OCI-LY1 (cell line): ENCODE data around the gene FTSJ1.

ENCODE experiments used
- H2AFZ ChIP-seq: fragments of 200-600 bp; sonication (generic), shearing (Covaris generic); 2 replicates; pipeline ENCODE4 v1.6.0; 2014; ENCODE audit warnings: antibody characterized with exemption, mild to moderate bottlenecking, low read length
- H3F3A ChIP-seq: fragments of 200-600 bp; sonication (generic), shearing (Covaris generic); 2 replicates; pipeline ENCODE4 v1.6.0; 2014; ENCODE audit warnings: mild to moderate bottlenecking, antibody characterized with exemption, low read length, moderate library complexity; ENCODE audit not compliant: insufficient read depth
- H3K27ac ChIP-seq: fragments of 200-600 bp; sonication (generic); 2 replicates; pipeline ENCODE4 v1.5.1; 2014; ENCODE audit warnings: low read length, mixed run types, mild to moderate bottlenecking, low read depth; ENCODE audit not compliant: poor library complexity, severe bottlenecking
- H3K27me3 ChIP-seq: fragments of 200-600 bp; sonication (generic); 2 replicates; pipeline ENCODE4 v1.6.0; 2014; ENCODE audit warnings: antibody characterized with exemption, mild to moderate bottlenecking, low read length, moderate library complexity; ENCODE audit not compliant: insufficient read depth
- H3K36me3 ChIP-seq: fragments of 200-600 bp; sonication (generic); 2 replicates; pipeline ENCODE4 v1.6.1; 2014; ENCODE audit warnings: mild to moderate bottlenecking, antibody characterized with exemption, low read length, moderate library complexity, mixed read lengths; ENCODE audit not compliant: insufficient read depth
- H3K4me1 ChIP-seq: fragments of 200-600 bp; sonication (generic); 2 replicates; pipeline ENCODE4 v1.5.1; 2014; ENCODE audit warnings: mild to moderate bottlenecking, low read length, moderate library complexity; ENCODE audit not compliant: insufficient read depth, severe bottlenecking
- H3K4me2 ChIP-seq: fragments of 200-600 bp; sonication (generic), shearing (Covaris generic); 2 replicates; pipeline ENCODE4 v1.6.1; 2014; ENCODE audit warnings: low read length
- H3K4me3 ChIP-seq: fragments of 200-600 bp; sonication (generic); 2 replicates; pipeline ENCODE4 v1.5.1; 2014; ENCODE audit warnings: low read length, low read depth, mild to moderate bottlenecking, mixed read lengths; ENCODE audit not compliant: poor library complexity, severe bottlenecking
- H3K79me2 ChIP-seq: fragments of 200-600 bp; shearing (Covaris generic); 2 replicates; pipeline ENCODE4 v1.6.1; 2016; ENCODE audit warnings: mixed run types, low read length, mixed read lengths; ENCODE audit not compliant: insufficient read depth
- H3K9ac ChIP-seq: fragments of 200-600 bp; sonication (generic), shearing (Covaris generic); 2 replicates; pipeline ENCODE4 v1.6.1; 2014; ENCODE audit warnings: mild to moderate bottlenecking, low read length, mixed read lengths
- H3K9me2 ChIP-seq: fragments of 200-600 bp; sonication (generic), shearing (Covaris generic); 2 replicates; pipeline ENCODE4 v1.6.1; 2014; ENCODE audit warnings: low read depth, mild to moderate bottlenecking, low read length, mixed read lengths
- H3K9me3 ChIP-seq: fragments of 200-600 bp; shearing (Covaris generic); 2 replicates; pipeline ENCODE4 v1.6.1; 2014; ENCODE audit warnings: low read length, mixed read lengths
- H4K20me1 ChIP-seq: fragments of 200-600 bp; sonication (generic), shearing (Covaris generic); 2 replicates; pipeline ENCODE4 v1.6.0; 2016; ENCODE audit warnings: mild to moderate bottlenecking, low read length; ENCODE audit not compliant: insufficient read depth
- CTCF ChIP-seq: fragments of 200-600 bp; sonication (generic), shearing (Covaris generic); IDR thresholded peaks from 2 replicates; pipeline ENCODE4 v1.5.1; 2017; ENCODE audit warnings: mild to moderate bottlenecking, antibody characterized with exemption, low read length, moderate library complexity, mixed read lengths
- EZH2 ChIP-seq: fragments of 200-600 bp; sonication (generic), shearing (Covaris generic); IDR thresholded peaks from 2 replicates; pipeline ENCODE4 v1.8.0; 2017; ENCODE audit warnings: borderline replicate concordance, mixed run types, mild to moderate bottlenecking, antibody characterized with exemption, low read length, moderate library complexity, mixed read lengths

FTSJ1 gene

DNA sequence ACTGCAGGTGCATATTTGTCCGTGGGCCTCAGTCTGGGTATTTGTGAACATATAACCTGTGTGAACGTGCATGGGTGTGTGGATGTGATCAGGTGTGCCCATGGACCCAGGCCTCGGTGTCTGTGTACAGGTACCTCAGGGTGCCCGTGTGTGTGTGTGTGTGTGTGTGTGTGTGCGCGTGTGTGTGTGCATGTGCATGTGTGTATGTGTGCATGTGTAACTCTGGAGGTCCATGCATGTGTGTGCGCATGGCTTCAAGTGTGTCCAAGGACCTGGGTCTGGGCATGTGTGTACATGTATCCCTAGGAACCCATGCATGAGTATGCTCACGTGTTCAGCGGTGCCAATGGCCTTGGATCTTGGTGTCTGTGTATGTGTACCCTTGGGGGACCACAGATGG, 15.8 kb downstream of the FTSJ1 start:
- Histone ChIP-seq H3K4me3 (no peak overlapping the region), H3K27me3 (no peaks in the 10 kb centered on the region)

DNA sequence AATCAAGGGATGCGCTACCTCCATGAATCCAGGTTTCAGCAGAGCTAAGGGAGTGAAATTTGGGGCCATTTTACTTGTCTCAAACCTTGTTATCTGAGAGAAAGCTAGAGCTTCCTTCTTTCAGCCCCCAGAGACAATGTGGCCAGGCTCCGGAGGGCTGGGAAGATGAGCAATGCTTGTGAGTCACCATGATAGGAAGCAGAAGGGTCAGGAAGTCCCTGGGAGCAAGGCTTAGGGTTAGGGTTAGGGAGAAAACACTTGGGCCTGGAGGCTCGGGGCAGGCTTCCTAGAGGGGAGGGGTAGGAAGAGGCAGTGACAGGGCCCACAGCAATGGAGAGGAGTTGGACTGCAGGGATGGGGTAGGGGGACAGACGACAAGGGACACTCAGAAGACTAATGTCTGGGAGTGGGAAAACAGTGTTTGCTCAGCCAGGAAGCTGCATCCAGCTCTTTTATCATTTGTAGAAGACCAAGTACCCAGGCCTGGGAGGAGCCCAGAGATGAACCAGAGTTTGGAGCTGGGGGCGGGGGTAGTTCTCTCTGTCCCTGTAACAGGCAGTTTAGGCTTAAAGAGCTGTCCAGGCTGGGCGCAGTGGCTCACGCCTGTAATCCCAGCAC, 16.4 kb downstream of the FTSJ1 start:
- Histone ChIP-seq H3K9me3 (no peaks in the 10 kb centered on the region), H2AFZ (no peak overlapping the region), H3K27me3 (no peaks in the 10 kb centered on the region), H3F3A (no peaks in the 10 kb centered on the region), H3K4me1 (no peaks in the 10 kb centered on the region), H3K4me3 (no peak overlapping the region), H3K4me2 (no peak overlapping the region), H3K79me2 (no peaks in the 10 kb centered on the region), H3K36me3 (no peaks in the 10 kb centered on the region), H3K9ac (no peak overlapping the region), H3K9me2 (no peaks in the 10 kb centered on the region), H4K20me1 (no peaks in the 10 kb centered on the region), H3K27ac (no peak overlapping the region)
- TF ChIP-seq EZH2 (no peak), CTCF (no peak)

More for the DNA sequence above, 15.8 kb downstream of the FTSJ1 start:
- Histone ChIP-seq H3K9ac (no peak overlapping the region), H3K36me3 (no peaks in the 10 kb centered on the region), H3K79me2 (no peaks in the 10 kb centered on the region), H4K20me1 (no peaks in the 10 kb centered on the region), H3F3A (no peaks in the 10 kb centered on the region), H3K9me2 (no peaks in the 10 kb centered on the region), H3K9me3 (no peaks in the 10 kb centered on the region), H3K4me1 (no peaks in the 10 kb centered on the region), H3K4me2 (no peak overlapping the region), H3K27ac (no peak overlapping the region), H2AFZ (no peak overlapping the region)
- TF ChIP-seq CTCF (no peak), EZH2 (no peak)

DNA sequence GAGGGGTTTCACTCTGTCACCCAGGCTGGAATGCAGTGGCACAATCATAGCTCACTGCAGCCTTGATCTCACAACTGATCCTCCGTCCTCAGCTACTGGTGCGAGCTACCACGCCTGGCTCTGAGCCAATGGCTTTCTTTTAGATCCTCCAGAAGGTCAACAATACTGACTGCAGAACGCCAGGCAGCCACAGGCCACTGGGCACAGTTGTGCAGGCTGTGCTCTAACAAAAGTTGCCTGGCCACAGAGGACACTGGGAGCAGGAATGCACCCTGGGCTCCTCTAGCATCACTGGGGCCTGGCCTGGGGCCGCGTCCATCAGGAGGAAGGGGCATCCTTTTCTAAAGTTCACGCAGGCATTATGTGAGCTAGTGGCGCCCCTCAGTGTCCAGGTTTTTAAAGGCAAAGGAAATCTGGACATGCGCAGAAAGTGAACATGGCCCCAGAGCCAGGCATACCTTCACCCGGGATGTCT, 17.9 kb downstream of the FTSJ1 start:
- Histone ChIP-seq H3K27ac (no peak overlapping the region), H3K4me2 (no peak overlapping the region), H3K9me3 (no peaks in the 10 kb centered on the region), H3K4me3 (no peak overlapping the region), H3K4me1 (no peaks in the 10 kb centered on the region), H3K9ac (no peak overlapping the region), H3K36me3 (no peaks in the 10 kb centered on the region), H2AFZ (no peak overlapping the region), H3K79me2 (no peaks in the 10 kb centered on the region), H3K27me3 (no peaks in the 10 kb centered on the region), H3F3A (no peaks in the 10 kb centered on the region), H4K20me1 (no peaks in the 10 kb centered on the region), H3K9me2 (no peaks in the 10 kb centered on the region)
- no peak for TF ChIP-seq EZH2
- TF ChIP-seq CTCF: peak; percentile 51
